ENCODE measurements around the gene WAPL.
"Not testable (repeated sequence)": the region's sequence is repeated elsewhere in the genome, so short reads cannot be mapped to it uniquely, and the experiment has no call there.

WAPL gene

GRCh38 chr10:86521678-86522509, at the start of gene WAPL:
Gene WAPL (minus strand): TSS chr10:86521792. CDS start chr10:86518069, 3,723 bp downstream.
- H3K27ac ChIP-seq = no peak within 1 kb of the TSS
- peak within 1 kb of the TSS; percentile 87 for H3K9ac ChIP-seq (ENCODE audit: insufficient read length)
- peaks cover 8% of the 10 kb centered on the region for H3K36me3 ChIP-seq (ENCODE audit: insufficient read depth, low read length)
- peak within 1 kb of the TSS; percentile 81 for H3K4me3 ChIP-seq
- no peak for DNase-seq (ENCODE audit: low read depth, low spot score)
- TF ChIP-seq EZH2 (IDR thresholded peaks at IDR 0.05) = no peak
- no peak for TF ChIP-seq FOXP2 (optimal IDR thresholded peaks at IDR 0.05; ENCODE audit: control extremely low read depth, extremely low read length, insufficient read depth)
- TF ChIP-seq POLR2AphosphoS5 (IDR thresholded peaks at IDR 0.05; ENCODE audit: borderline replicate concordance, low read depth, low read length) = peak; percentile 59; the same call in 1 of the 2 replicates
- no peaks in the 10 kb centered on the region for H3K9me3 ChIP-seq (ENCODE audit: low read depth, low read length)

DNA sequence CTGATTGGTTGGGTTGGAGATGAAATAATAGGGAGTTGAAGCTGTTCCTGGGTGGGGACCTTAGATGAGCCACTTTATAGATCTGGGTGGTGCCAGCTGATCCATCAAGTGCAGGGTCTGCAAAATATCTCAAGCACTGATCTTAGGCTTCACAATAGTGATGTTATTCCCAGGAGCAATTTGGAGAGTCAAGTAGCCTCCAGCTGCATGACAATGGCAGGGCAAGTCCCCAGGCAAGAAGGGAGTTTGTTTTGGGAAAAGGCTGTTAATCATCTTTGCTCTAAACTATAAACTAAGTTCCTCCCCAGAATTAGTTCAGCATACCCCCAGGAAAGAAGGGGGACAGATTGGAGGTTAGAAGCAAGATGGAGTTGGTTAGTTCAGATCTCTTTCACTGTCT, 47.7 kb upstream of the WAPL start:
- H3K4me3 ChIP-seq = no peak overlapping the region
- no peak overlapping the region for H3K27ac ChIP-seq
- TF ChIP-seq POLR2AphosphoS5 (IDR thresholded peaks at IDR 0.05; ENCODE audit: borderline replicate concordance, low read depth, low read length) (no peak), FOXP2 (optimal IDR thresholded peaks at IDR 0.05; ENCODE audit: control extremely low read depth, extremely low read length, insufficient read depth) (no peak), EZH2 (IDR thresholded peaks at IDR 0.05) (no peak)
- DNase-seq (ENCODE audit: low read depth, low spot score) = no peak
- no peak overlapping the region for H3K9ac ChIP-seq (ENCODE audit: insufficient read length)
- no peaks in the 10 kb centered on the region for H3K9me3 ChIP-seq (ENCODE audit: low read depth, low read length)
- no peaks in the 10 kb centered on the region for H3K36me3 ChIP-seq (ENCODE audit: insufficient read depth, low read length)

- DNase-seq (ENCODE audit: low read depth, low spot score); H3K36me3 ChIP-seq (ENCODE audit: insufficient read depth, low read length); H3K9me3 ChIP-seq (ENCODE audit: low read depth, low read length); H3K9ac ChIP-seq (ENCODE audit: insufficient read length); H3K4me3 ChIP-seq; H3K27ac ChIP-seq: not testable (repeated sequence)
Measured at GRCh38 chr10:86566518-86566917, 44.9 kb upstream of the WAPL start.

- not testable (repeated sequence) for H3K9ac ChIP-seq (ENCODE audit: insufficient read length); H3K4me3 ChIP-seq; H3K9me3 ChIP-seq (ENCODE audit: low read depth, low read length); H3K36me3 ChIP-seq (ENCODE audit: insufficient read depth, low read length); H3K27ac ChIP-seq; DNase-seq (ENCODE audit: low read depth, low spot score)
Measured at GRCh38 chr10:86563338-86563737, 41.7 kb upstream of the WAPL start.

- H3K9me3 ChIP-seq (ENCODE audit: low read depth, low read length); DNase-seq (ENCODE audit: low read depth, low spot score); H3K4me3 ChIP-seq; H3K27ac ChIP-seq; H3K9ac ChIP-seq (ENCODE audit: insufficient read length); H3K36me3 ChIP-seq (ENCODE audit: insufficient read depth, low read length): not testable (repeated sequence)
Measured at GRCh38 chr10:86558695-86559094, 37.1 kb upstream of the WAPL start.

DNA sequence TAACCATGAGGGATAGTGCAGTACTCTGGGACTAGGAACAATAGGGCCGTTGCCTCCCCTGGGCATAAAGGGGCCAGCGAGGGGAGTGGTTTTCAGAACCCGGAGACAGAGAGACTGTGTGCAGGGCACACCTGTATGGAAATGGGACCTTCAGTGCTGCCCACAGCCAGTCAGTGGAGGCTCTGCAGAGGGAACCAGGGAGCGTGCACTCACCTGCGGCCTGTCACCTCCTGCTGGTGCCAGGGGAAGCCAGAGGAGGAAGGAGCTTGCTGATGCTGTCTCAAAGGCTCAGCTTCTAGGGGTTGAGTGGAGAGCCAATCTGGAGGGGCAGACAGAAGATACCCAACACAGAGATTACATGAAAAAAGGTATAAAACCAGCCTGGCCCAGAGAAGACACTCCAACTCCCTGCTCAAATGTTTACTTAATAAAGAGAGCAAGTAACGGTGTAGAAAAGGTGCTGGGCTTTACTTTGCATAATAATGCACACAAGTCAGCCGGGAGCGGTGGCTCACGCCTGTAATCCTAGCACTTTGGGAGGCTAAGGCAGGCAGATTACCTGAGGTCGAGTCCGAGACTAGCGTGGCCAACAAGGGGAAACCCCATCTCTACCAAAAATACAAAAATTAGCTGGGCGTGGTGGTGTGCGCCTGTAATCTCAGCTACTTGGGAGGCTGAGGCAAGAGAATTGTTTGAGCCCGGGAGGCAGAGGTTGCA, 35.5 kb upstream of the WAPL start:
- H3K9me3 ChIP-seq (ENCODE audit: low read depth, low read length) = no peaks in the 10 kb centered on the region
- H3K36me3 ChIP-seq (ENCODE audit: insufficient read depth, low read length) = no peaks in the 10 kb centered on the region
- H3K27ac ChIP-seq = no peak overlapping the region
- TF ChIP-seq POLR2AphosphoS5 (IDR thresholded peaks at IDR 0.05; ENCODE audit: borderline replicate concordance, low read depth, low read length) (no peak), FOXP2 (optimal IDR thresholded peaks at IDR 0.05; ENCODE audit: control extremely low read depth, extremely low read length, insufficient read depth) (no peak), EZH2 (IDR thresholded peaks at IDR 0.05) (no peak)
- no peak overlapping the region for H3K9ac ChIP-seq (ENCODE audit: insufficient read length)
- H3K4me3 ChIP-seq = no peak overlapping the region
- DNase-seq (ENCODE audit: low read depth, low spot score) = no peak

DNA sequence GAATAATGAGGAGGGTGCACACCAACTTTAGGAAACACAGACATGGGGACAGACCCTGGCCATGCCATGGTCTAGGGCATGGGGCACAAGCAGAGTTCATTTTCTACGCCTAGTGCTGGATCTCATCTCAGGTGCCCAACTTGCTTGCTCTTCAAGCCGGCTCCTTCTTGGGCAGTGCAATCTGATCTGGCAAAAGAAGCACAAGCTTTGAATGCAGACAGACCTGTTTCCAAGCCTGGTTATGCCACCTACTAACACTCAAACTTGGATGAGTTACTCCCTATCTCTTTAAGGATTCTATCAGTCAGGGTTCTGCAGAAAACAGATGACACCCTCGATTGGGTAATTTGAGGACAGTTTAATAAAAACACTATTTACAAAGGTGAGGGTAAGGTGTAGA, 34.9 kb upstream of the WAPL start:
- TF ChIP-seq FOXP2 (optimal IDR thresholded peaks at IDR 0.05; ENCODE audit: control extremely low read depth, extremely low read length, insufficient read depth) = no peak
- TF ChIP-seq EZH2 (IDR thresholded peaks at IDR 0.05) = no peak
- no peak for TF ChIP-seq POLR2AphosphoS5 (IDR thresholded peaks at IDR 0.05; ENCODE audit: borderline replicate concordance, low read depth, low read length)
- H3K9ac ChIP-seq (ENCODE audit: insufficient read length) = no peak overlapping the region
- H3K4me3 ChIP-seq = no peak overlapping the region
- no peaks in the 10 kb centered on the region for H3K9me3 ChIP-seq (ENCODE audit: low read depth, low read length)
- no peak for DNase-seq (ENCODE audit: low read depth, low spot score)
- no peak overlapping the region for H3K27ac ChIP-seq
- no peaks in the 10 kb centered on the region for H3K36me3 ChIP-seq (ENCODE audit: insufficient read depth, low read length)

GRCh38 chr10:86553639-86554038, 32.0 kb upstream of the WAPL start:
- DNase-seq (ENCODE audit: low read depth, low spot score) = no peak
- no peak overlapping the region for H3K9ac ChIP-seq (ENCODE audit: insufficient read length)
- H3K36me3 ChIP-seq (ENCODE audit: insufficient read depth, low read length) = no peaks in the 10 kb centered on the region
- no peak overlapping the region for H3K27ac ChIP-seq
- H3K4me3 ChIP-seq = no peak overlapping the region
- H3K9me3 ChIP-seq (ENCODE audit: low read depth, low read length) = no peaks in the 10 kb centered on the region
- TF ChIP-seq POLR2AphosphoS5 (IDR thresholded peaks at IDR 0.05; ENCODE audit: borderline replicate concordance, low read depth, low read length) = no peak
- no peak for TF ChIP-seq EZH2 (IDR thresholded peaks at IDR 0.05)
- TF ChIP-seq FOXP2 (optimal IDR thresholded peaks at IDR 0.05; ENCODE audit: control extremely low read depth, extremely low read length, insufficient read depth) = no peak

- Histone ChIP-seq H3K36me3 (ENCODE audit: insufficient read depth, low read length) (no peaks in the 10 kb centered on the region), H3K9ac (ENCODE audit: insufficient read length) (no peak overlapping the region), H3K27ac (no peak overlapping the region), H3K4me3 (no peak overlapping the region), H3K9me3 (ENCODE audit: low read depth, low read length) (no peaks in the 10 kb centered on the region)
- TF ChIP-seq EZH2 (IDR thresholded peaks at IDR 0.05) (no peak), FOXP2 (optimal IDR thresholded peaks at IDR 0.05; ENCODE audit: control extremely low read depth, extremely low read length, insufficient read depth) (no peak)
- no peak for DNase-seq (ENCODE audit: low read depth, low spot score)
Measured at GRCh38 chr10:86553213-86553612, 31.6 kb upstream of the WAPL start.

All from SK-N-MC (cell line).